WTC11 (cell line): ENCODE data around the gene CGA. TPM values are rescaled to one million over a fixed set of nuclear protein-coding genes. Genes with fewer than 3 reads are reported as not detected.

Source experiments
- ATAC-seq: fragments of 200-7000 bp; cut with Tn5 transposase; 2 replicates; pipeline ENCODE4 v1.10.0; 2021; ENCODE audit warnings: mild to moderate bottlenecking, moderate library complexity
- CTCF ChIA-PET: fragments of 300-600 bp; sonication (Branson Sonifier 250); formaldehyde crosslinking; loops from one replicate; lab custom pipeline; 2021; ENCODE audit warnings: antibody characterized with exemption; lab: Charles Lee
- POLR2A ChIA-PET: fragments of 350-600 bp; sonication (Branson Sonifier 250); formaldehyde crosslinking; loops from one replicate; lab custom pipeline; 2021; ENCODE audit warnings: antibody characterized with exemption; lab: Charles Lee
- DNase-seq: peaks from one replicate; pipeline ENCODE4 v3.0.0; 2021; ENCODE audit warnings: low spot score
- H3K27ac Mint-ChIP-seq: 2 replicates; pipeline ENCODE4 v1.8.0; 2021; ENCODE audit warnings: mixed read lengths
- H3K27me3 Mint-ChIP-seq: 2 replicates; pipeline ENCODE4 v1.8.0; 2021; ENCODE audit warnings: low read depth, mild to moderate bottlenecking, moderate library complexity, mixed read lengths
- H3K36me3 Mint-ChIP-seq: 2 replicates; pipeline ENCODE4 v1.8.0; 2021; ENCODE audit warnings: mixed read lengths
- H3K4me1 Mint-ChIP-seq: 2 replicates; pipeline ENCODE4 v1.8.0; 2022; ENCODE audit warnings: mixed read lengths
- H3K4me3 Mint-ChIP-seq: 2 replicates; pipeline ENCODE4 v1.8.0; 2021; ENCODE audit warnings: mild to moderate bottlenecking, moderate library complexity, mixed read lengths
- H3K9me3 Mint-ChIP-seq: 2 replicates; pipeline ENCODE4 v1.8.0; 2021; ENCODE audit warnings: mixed read lengths
- ATF1 ChIP-seq: sonication (generic); formaldehyde crosslinking; IDR thresholded peaks from 2 replicates; pipeline ENCODE4 v1.8.1; 2023; ENCODE audit warnings: mild to moderate bottlenecking, moderate library complexity, missing genetic modification reagents
- ATF2 ChIP-seq: sonication (generic); formaldehyde crosslinking; IDR thresholded peaks from 2 replicates; pipeline ENCODE4 v1.8.1; 2022; ENCODE audit warnings: low read depth, missing genetic modification reagents, borderline replicate concordance
- CBFB ChIP-seq: sonication (generic); formaldehyde crosslinking; IDR thresholded peaks from 2 replicates; pipeline ENCODE4 v1.8.1; 2022; ENCODE audit warnings: mild to moderate bottlenecking, low read depth, missing genetic modification reagents
- CREM ChIP-seq: sonication (generic); formaldehyde crosslinking; IDR thresholded peaks from 2 replicates; pipeline ENCODE4 v1.8.1; 2022; ENCODE audit warnings: mild to moderate bottlenecking, missing genetic modification reagents, moderate library complexity
- CTCF ChIP-seq: fragments of 200-600 bp; IDR thresholded peaks from 2 replicates; pipeline ENCODE4 v1.8.0; 2022; ENCODE audit warnings: antibody characterized with exemption
- EMX1 ChIP-seq: fragments of 250-450 bp; sonication (Bioruptor Pico); IDR thresholded peaks from 2 replicates; pipeline ENCODE4 v1.8.0; 2021; ENCODE audit warnings: mild to moderate bottlenecking
- ESRRA ChIP-seq: sonication (generic); formaldehyde crosslinking; IDR thresholded peaks from 2 replicates; pipeline ENCODE4 v1.8.1; 2022; ENCODE audit warnings: mild to moderate bottlenecking, missing genetic modification reagents, borderline replicate concordance
- FOXJ3 ChIP-seq: sonication (generic); formaldehyde crosslinking; IDR thresholded peaks from 2 replicates; pipeline ENCODE4 v1.9.0; 2021; ENCODE audit warnings: missing genetic modification reagents, mild to moderate bottlenecking, borderline replicate concordance
- MXD4 ChIP-seq: fragments of 250-450 bp; sonication (Bioruptor Pico); IDR thresholded peaks from 2 replicates; pipeline ENCODE4 v1.8.0; 2021; ENCODE audit warnings: mild to moderate bottlenecking, moderate library complexity, borderline replicate concordance
- NR3C1 ChIP-seq: sonication (generic); formaldehyde crosslinking; conservative IDR thresholded peaks from 2 replicates; pipeline ENCODE4 v1.8.1; 2023; ENCODE audit warnings: low read depth, mild to moderate bottlenecking, missing genetic modification reagents
- OVOL2 ChIP-seq: fragments of 250-450 bp; sonication (Bioruptor Pico); IDR thresholded peaks from 2 replicates; pipeline ENCODE4 v1.9.0; 2021; ENCODE audit warnings: mild to moderate bottlenecking, borderline replicate concordance
- RELA ChIP-seq: sonication (generic); formaldehyde crosslinking; IDR thresholded peaks from 2 replicates; pipeline ENCODE4 v1.8.1; 2022; ENCODE audit warnings: missing genetic modification reagents, mild to moderate bottlenecking, borderline replicate concordance
- RORB ChIP-seq: fragments of 250-450 bp; sonication (Bioruptor Pico); IDR thresholded peaks from 2 replicates; pipeline ENCODE4 v1.9.0; 2021; ENCODE audit warnings: mild to moderate bottlenecking
- SOX15 ChIP-seq: fragments of 250-450 bp; sonication (Bioruptor Pico); IDR thresholded peaks from 2 replicates; pipeline ENCODE4 v1.9.0; 2021; ENCODE audit warnings: mild to moderate bottlenecking
- SP1 ChIP-seq: sonication (generic); formaldehyde crosslinking; conservative IDR thresholded peaks from 2 replicates; pipeline ENCODE4 v1.8.1; 2022; ENCODE audit warnings: missing genetic modification reagents
- ZNF232 ChIP-seq: sonication (generic); formaldehyde crosslinking; IDR thresholded peaks from 2 replicates; pipeline ENCODE4 v1.8.0; 2022; ENCODE audit warnings: mild to moderate bottlenecking, missing genetic modification reagents
- total RNA-seq: library from RNA; stranded (reverse); gene quantifications from 3 replicates; pipeline ENCODE4 v1.2.3, GENCODE V29; 2021
- TF ChIP-seq, protein P1 (sequence below): sonication (generic); formaldehyde crosslinking; IDR thresholded peaks from 2 replicates; pipeline ENCODE4 v1.8.1; 2022; ENCODE audit warnings: mild to moderate bottlenecking, missing genetic modification reagents, moderate library complexity, borderline replicate concordance
- TF ChIP-seq, protein P2 (sequence below): sonication (generic); formaldehyde crosslinking; IDR thresholded peaks from 2 replicates; pipeline ENCODE4 v1.8.1; 2023; ENCODE audit warnings: mild to moderate bottlenecking, missing genetic modification reagents, moderate library complexity

Gene CGA
- total RNA-seq, 1 experiment from 2014 or later = not detected

DNA sequence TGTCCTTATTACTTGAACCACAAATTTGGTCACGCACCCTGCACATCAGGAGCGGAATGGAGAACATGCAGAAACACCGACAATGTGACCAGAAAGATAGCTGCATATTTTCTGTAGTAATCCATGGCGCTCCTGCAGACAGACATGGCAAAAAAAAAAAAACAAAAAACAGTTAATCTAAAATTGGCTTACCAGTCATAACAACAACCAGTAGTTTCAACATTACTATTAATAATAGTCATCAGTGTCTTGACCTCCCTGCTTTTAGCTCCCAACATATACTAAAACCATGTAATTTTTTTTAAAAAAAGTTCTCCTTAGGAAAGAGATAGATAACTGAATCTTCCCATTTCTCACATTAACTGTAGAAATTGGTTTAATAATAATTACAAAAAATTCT is 6.8 kb downstream of the CGA start:
- POLR2A ChIA-PET = no interaction called here
- CTCF ChIA-PET = interaction anchor here (1.6 kb wide), 1 partner anchor 9 kb away, joined by 12 read pairs; no protein-coding TSS in a partner anchor

DNA sequence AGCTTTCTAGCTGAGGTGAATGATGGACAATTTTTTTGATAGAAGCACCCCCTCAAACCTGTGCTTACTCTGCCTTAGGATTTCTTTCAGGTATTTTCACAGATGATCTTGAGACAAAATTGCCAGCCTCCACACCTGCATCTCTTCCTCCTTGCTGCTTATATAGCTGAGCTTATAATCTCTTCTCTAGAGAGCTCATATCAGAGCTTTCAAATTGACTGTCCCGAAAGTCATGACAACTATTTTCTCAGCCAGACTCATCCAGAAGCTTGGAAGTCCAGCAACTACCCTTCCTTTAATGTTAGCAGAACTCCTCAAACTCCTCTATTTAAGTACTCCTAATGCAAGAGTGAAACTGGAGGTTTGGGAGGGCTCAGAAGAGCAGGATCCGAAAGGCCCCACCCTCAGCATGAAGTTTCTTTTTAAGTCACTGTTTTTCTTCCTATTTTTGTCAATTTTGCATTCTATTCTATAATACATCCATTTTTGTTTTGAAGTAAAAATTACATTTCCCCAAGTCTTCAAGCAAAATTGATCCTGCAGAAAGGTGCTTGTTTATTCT is 12.7 kb downstream of the CGA start:
- no peak for ATAC-seq
- Mint-ChIP-seq H3K36me3 (no peaks in the 10 kb centered on the region), H3K27ac (no peak overlapping the region), H3K27me3 (no peaks in the 10 kb centered on the region; the same call in 1 of the 2 replicates), H3K9me3 (no peaks in the 10 kb centered on the region), H3K4me3 (no peak overlapping the region), H3K4me1 (no peaks in the 10 kb centered on the region)
- POLR2A ChIA-PET = no interaction called here
- no peak for DNase-seq
- CTCF ChIA-PET = interaction anchor here (1.0 kb wide), 1 partner anchor 15 kb away, joined by 4 read pairs; no protein-coding TSS in a partner anchor
- no peak for TF ChIP-seq RELA (CRISPR knock-in tag)

More for the DNA sequence above, 6.8 kb downstream of the CGA start:
- Mint-ChIP-seq H3K9me3 (no peaks in the 10 kb centered on the region), H3K36me3 (no peaks in the 10 kb centered on the region), H3K27me3 (no peaks in the 10 kb centered on the region), H3K27ac (no peak overlapping the region), H3K4me1 (no peaks in the 10 kb centered on the region), H3K4me3 (no peak overlapping the region)
- no peak for DNase-seq
- ATAC-seq = no peak
- TF ChIP-seq, protein P1, sequence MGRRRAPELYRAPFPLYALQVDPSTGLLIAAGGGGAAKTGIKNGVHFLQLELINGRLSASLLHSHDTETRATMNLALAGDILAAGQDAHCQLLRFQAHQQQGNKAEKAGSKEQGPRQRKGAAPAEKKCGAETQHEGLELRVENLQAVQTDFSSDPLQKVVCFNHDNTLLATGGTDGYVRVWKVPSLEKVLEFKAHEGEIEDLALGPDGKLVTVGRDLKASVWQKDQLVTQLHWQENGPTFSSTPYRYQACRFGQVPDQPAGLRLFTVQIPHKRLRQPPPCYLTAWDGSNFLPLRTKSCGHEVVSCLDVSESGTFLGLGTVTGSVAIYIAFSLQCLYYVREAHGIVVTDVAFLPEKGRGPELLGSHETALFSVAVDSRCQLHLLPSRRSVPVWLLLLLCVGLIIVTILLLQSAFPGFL (CRISPR knock-in tag) = no peak
- TF ChIP-seq CREM (no peak), ATF2 (CRISPR knock-in tag) (no peak), RORB (CRISPR knock-in tag) (no peak), NR3C1 (CRISPR knock-in tag) (no peak)

DNA sequence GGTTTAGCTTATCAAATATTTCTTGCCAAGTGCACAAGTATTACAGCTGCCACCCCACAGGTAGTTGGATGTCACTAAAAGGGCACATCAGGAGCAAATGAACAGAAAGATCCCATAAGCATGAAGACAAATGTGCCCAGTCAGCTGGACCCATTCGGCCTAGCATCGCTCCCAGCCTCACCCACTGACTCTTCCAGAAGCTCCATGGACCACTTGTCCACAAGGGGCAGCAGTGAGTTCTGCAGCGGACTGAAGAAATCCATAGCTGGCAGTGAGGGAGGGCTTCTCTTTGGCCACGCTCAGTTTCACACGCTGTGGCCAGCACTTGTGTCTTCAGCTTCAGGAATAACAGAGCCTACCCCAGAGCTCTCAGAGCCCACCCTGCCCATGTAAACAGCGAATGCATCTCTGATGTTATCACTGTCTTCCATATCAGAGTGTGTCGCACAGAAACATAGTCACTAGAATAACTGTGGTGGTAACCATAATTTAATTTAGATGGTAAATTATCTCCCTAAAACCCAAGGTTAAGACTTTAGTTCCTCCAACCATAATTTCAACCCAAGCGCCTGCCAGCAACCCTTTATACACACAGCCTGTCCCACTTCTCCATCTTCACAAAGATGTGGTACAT is 15.8 kb downstream of the CGA start:
- no peak overlapping the region for H3K27ac Mint-ChIP-seq
- ChIA-PET CTCF (interaction anchor here (0.6 to 4.2 kb wide), 65 partner anchors 9 to 838 kb away, joined by 3 to 60 read pairs (median 4); partner anchors contain the start of genes CFAP206, CGA and HTR1E), POLR2A (no interaction called here)
- no peaks in the 10 kb centered on the region for H3K9me3 Mint-ChIP-seq
- DNase-seq (peak; percentile 88), ATAC-seq (peak; percentile 99)
- no peaks in the 10 kb centered on the region; the same call in 1 of the 2 replicates for H3K27me3 Mint-ChIP-seq
- H3K4me3 Mint-ChIP-seq = no peak overlapping the region
- no peaks in the 10 kb centered on the region for H3K4me1 Mint-ChIP-seq
- no peak for TF ChIP-seq EMX1 (CRISPR knock-in tag)
- TF ChIP-seq ESRRA (CRISPR knock-in tag) = no peak
- TF ChIP-seq SP1 (CRISPR knock-in tag) = 0 out of 2 replicates have a peak, but pooled peaks have one; percentile 25
- no peak for TF ChIP-seq MXD4 (CRISPR knock-in tag)
- TF ChIP-seq CTCF = peak; percentile 85
- H3K36me3 Mint-ChIP-seq = no peaks in the 10 kb centered on the region

- ATAC-seq (no peak), DNase-seq (no peak)
- no peaks in the 10 kb centered on the region; the same call in none of the 2 replicates for H3K27me3 Mint-ChIP-seq
- no peaks in the 10 kb centered on the region for H3K36me3 Mint-ChIP-seq
- H3K9me3 Mint-ChIP-seq = no peaks in the 10 kb centered on the region
- no peak overlapping the region for H3K4me3 Mint-ChIP-seq
- no peak overlapping the region for H3K27ac Mint-ChIP-seq
- POLR2A ChIA-PET = no interaction called here
- no peaks in the 10 kb centered on the region for H3K4me1 Mint-ChIP-seq
- CTCF ChIA-PET = interaction anchor here (1.5 kb wide), 1 partner anchor 8 kb away, joined by 3 read pairs; no protein-coding TSS in a partner anchor
- TF ChIP-seq SOX15 (CRISPR knock-in tag) (no peak), ZNF232 (CRISPR knock-in tag) (no peak), CBFB (CRISPR knock-in tag) (no peak), ATF1 (CRISPR knock-in tag) (no peak), CTCF (no peak), FOXJ3 (CRISPR knock-in tag) (no peak), OVOL2 (CRISPR knock-in tag) (no peak)
- TF ChIP-seq, protein P2, sequence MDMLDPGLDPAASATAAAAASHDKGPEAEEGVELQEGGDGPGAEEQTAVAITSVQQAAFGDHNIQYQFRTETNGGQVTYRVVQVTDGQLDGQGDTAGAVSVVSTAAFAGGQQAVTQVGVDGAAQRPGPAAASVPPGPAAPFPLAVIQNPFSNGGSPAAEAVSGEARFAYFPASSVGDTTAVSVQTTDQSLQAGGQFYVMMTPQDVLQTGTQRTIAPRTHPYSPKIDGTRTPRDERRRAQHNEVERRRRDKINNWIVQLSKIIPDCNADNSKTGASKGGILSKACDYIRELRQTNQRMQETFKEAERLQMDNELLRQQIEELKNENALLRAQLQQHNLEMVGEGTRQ (CRISPR knock-in tag) = no peak
Observed at GRCh38 chr6:87075168-87075567, 19.7 kb downstream of the CGA start.
